Cardiac muscle cell (in vitro differentiated cells and primary cell): ENCODE data around the gene GDF2. TPM values are rescaled to one million over a fixed set of nuclear protein-coding genes. Genes with fewer than 3 reads are reported as not detected.

ENCODE experiments used
- DNase-seq, 2 donors: peaks; one replicate each; pipeline versions ENCODE4 v3.0.0 to v3.0.0-alpha.2; 2010 to 2017; ENCODE audit warnings: low read depth in 1 of 2, low spot score in 1 of 2
- H3K27ac ChIP-seq: fragments of 200-600 bp; sonication (generic); 2 replicates; pipeline ENCODE4 v1.5.1; 2016
- H3K27me3 ChIP-seq: fragments of 200-600 bp; sonication (generic); 2 replicates; pipeline ENCODE4 v1.6.0; 2016; ENCODE audit warnings: control low read depth
- H3K36me3 ChIP-seq: fragments of 200-600 bp; sonication (generic); 2 replicates; pipeline ENCODE4 v1.5.1; 2016; ENCODE audit warnings: control low read depth
- H3K4me1 ChIP-seq: fragments of 200-600 bp; sonication (generic); 2 replicates; pipeline ENCODE4 v1.8.1; 2017; ENCODE audit warnings: low read depth, mild to moderate bottlenecking, mixed run types
- H3K4me3 ChIP-seq: fragments of 200-600 bp; sonication (generic); 2 replicates; pipeline ENCODE4 v1.5.1; 2016; ENCODE audit warnings: mild to moderate bottlenecking
- H3K9me3 ChIP-seq: fragments of 200-600 bp; sonication (generic); 2 replicates; pipeline ENCODE4 v1.5.1; 2017; ENCODE audit warnings: low read depth, mild to moderate bottlenecking, control low read depth
- CTCF ChIP-seq: IDR thresholded peaks from 2 replicates; pipeline ENCODE4 v1.5.1; 2012; ENCODE audit warnings: low read depth, mild to moderate bottlenecking, low read length
- polyA plus RNA-seq: library from polyadenylated mRNA; unstranded; fragments of >200 nt; fragmentation: Nextera tagmentation; extraction: Ambion mirVana; gene quantifications from 2 replicates; pipeline ENCODE4 v1.2.1, GENCODE V29; 2016
- total RNA-seq: library from RNA; depleted of rRNA; stranded (reverse); fragments of >200 nt; gene quantifications from 2 replicates; pipeline ENCODE4 v1.2.3, GENCODE V29; 2016

GDF2 gene
- total and polyA plus RNA-seq, 2 experiments from 2014 or later, result 3.5 to 4.4 TPM

- no peak overlapping the region for H3K4me3 ChIP-seq
- H3K27me3 ChIP-seq, result peaks cover 23% of the 10 kb centered on the region
- no peak for DNase-seq
- H3K27ac ChIP-seq, result no peak overlapping the region
- no peak for TF ChIP-seq CTCF
- H3K4me1 ChIP-seq, result no peaks in the 10 kb centered on the region
- H3K9me3 ChIP-seq, result no peaks in the 10 kb centered on the region
- no peaks in the 10 kb centered on the region for H3K36me3 ChIP-seq
Observed at GRCh38 chr10:47307381-47307780, 14.9 kb upstream of the GDF2 start.

- Histone ChIP-seq H3K9me3 (no peaks in the 10 kb centered on the region), H3K4me1 (no peaks in the 10 kb centered on the region), H3K27ac (no peak overlapping the region), H3K4me3 (no peak overlapping the region), H3K36me3 (no peaks in the 10 kb centered on the region), H3K27me3 (peaks cover 10% of the 10 kb centered on the region)
- no peak for TF ChIP-seq CTCF
- DNase-seq, result no peak
Observed at GRCh38 chr10:47308775-47309174, 13.5 kb upstream of the GDF2 start.

DNA sequence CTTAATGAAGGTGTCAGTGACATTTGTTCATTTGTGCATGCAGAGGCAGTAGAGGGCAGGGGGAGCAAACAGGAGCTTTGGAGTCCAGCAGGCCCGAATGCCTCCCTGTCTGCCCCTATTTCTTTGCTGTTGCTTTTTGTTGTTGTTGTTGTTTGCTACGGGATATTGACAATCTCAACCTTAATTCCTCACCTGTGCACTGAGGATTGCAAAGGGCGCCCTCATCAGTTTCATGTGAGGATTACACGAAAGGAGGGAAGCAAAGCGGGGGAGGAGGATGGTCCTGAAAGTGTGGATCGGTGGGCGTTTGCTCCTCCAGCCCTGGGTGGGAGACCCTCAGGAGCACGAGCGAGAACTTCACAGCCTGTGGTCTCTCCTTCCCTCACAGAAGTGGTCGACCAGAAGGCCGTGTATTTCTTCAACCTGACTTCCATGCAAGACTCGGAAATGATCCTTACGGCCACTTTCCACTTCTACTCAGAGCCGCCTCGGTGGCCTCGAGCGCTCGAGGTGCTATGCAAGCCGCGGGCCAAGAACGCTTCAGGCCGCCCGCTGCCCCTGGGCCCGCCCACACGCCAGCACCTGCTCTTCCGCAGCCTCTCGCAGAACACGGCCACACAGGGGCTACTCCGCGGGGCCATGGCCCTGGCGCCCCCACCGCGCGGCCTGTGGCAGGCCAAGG, 12.7 kb upstream of the GDF2 start:
- Histone ChIP-seq H3K27me3 (peaks cover 6% of the 10 kb centered on the region), H3K9me3 (no peaks in the 10 kb centered on the region), H3K36me3 (no peaks in the 10 kb centered on the region), H3K4me3 (no peak overlapping the region), H3K4me1 (no peaks in the 10 kb centered on the region), H3K27ac (no peak overlapping the region)
- peak; percentile 44 for TF ChIP-seq CTCF
- no peak for DNase-seq

DNA sequence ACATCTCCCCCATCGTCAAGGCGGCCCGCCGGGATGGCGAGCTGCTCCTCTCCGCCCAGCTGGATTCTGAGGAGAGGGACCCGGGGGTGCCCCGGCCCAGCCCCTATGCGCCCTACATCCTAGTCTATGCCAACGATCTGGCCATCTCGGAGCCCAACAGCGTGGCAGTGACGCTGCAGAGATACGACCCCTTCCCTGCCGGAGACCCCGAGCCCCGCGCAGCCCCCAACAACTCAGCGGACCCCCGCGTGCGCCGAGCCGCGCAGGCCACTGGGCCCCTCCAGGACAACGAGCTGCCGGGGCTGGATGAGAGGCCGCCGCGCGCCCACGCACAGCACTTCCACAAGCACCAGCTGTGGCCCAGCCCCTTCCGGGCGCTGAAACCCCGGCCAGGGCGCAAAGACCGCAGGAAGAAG, 12.2 kb upstream of the GDF2 start:
- Histone ChIP-seq H3K9me3 (no peaks in the 10 kb centered on the region), H3K36me3 (no peaks in the 10 kb centered on the region), H3K27ac (no peak overlapping the region), H3K4me1 (no peaks in the 10 kb centered on the region), H3K27me3 (peaks cover under 1% of the 10 kb centered on the region), H3K4me3 (no peak overlapping the region)
- no peak for TF ChIP-seq CTCF
- no peak for DNase-seq

- peak in 1 of 2 donors; percentile 35 for DNase-seq
- no peak overlapping the region for H3K4me3 ChIP-seq
- H3K9me3 ChIP-seq, result no peaks in the 10 kb centered on the region
- H3K27ac ChIP-seq, result no peak overlapping the region
- no peaks in the 10 kb centered on the region for H3K36me3 ChIP-seq
- H3K4me1 ChIP-seq, result no peaks in the 10 kb centered on the region
- H3K27me3 ChIP-seq, result no peaks in the 10 kb centered on the region
- no peak for TF ChIP-seq CTCF
Observed at GRCh38 chr10:47311193-47311931, 10.9 kb upstream of the GDF2 start.
